Neuronal stem cell (in vitro differentiated cells): ENCODE measurements around the gene C8G.

Experiments used
- DNase-seq: peaks from one replicate; pipeline ENCODE4 v3.0.0-alpha.2; 2013; ENCODE audit warnings: low spot score
- H2AFZ ChIP-seq: one replicate; pipeline ENCODE4 v1.6.1; 2013; ENCODE audit warnings: mild to moderate bottlenecking, low read length, inconsistent platforms
- H2AK5ac ChIP-seq: 2 replicates; pipeline ENCODE4 v1.6.1; 2013; ENCODE audit warnings: low read depth, mild to moderate bottlenecking, inconsistent platforms, low read length, moderate library complexity, mixed read lengths
- H2BK120ac ChIP-seq: 2 replicates; pipeline ENCODE4 v1.6.1; 2013; ENCODE audit warnings: low read depth, mild to moderate bottlenecking, inconsistent platforms, low read length, moderate library complexity, mixed read lengths
- H2BK12ac ChIP-seq: one replicate; pipeline ENCODE4 v1.6.1; 2013; ENCODE audit warnings: low read length, inconsistent platforms
- H2BK15ac ChIP-seq: 2 replicates; pipeline ENCODE4 v1.6.1; 2013; ENCODE audit warnings: mild to moderate bottlenecking, low read length, inconsistent platforms, mixed read lengths
- H2BK5ac ChIP-seq: one replicate; pipeline ENCODE4 v1.6.1; 2013; ENCODE audit warnings: inconsistent platforms, mild to moderate bottlenecking, low read length, moderate library complexity
- H3K14ac ChIP-seq: one replicate; pipeline ENCODE4 v1.6.1; 2013; ENCODE audit warnings: low read length, inconsistent platforms
- H3K18ac ChIP-seq: 2 replicates; pipeline ENCODE4 v1.6.1; 2013; ENCODE audit warnings: low read length, inconsistent platforms
- H3K23ac ChIP-seq: 2 replicates; pipeline ENCODE4 v1.6.1; 2013; ENCODE audit warnings: low read depth, mild to moderate bottlenecking, mixed read lengths, low read length, inconsistent platforms; ENCODE audit not compliant: poor library complexity
- H3K27ac ChIP-seq: replicated peaks from 3 replicates; pipeline ENCODE4 v1.5.1; 2013; ENCODE audit warnings: low read length, inconsistent platforms
- H3K27me3 ChIP-seq, 3 experiments: 2 replicates each; pipeline ENCODE4 v1.6.1; 2013; ENCODE audit warnings: low read length in 3 of 3, mild to moderate bottlenecking in 2 of 3, inconsistent platforms in 1 of 3, low read depth in 1 of 3, mixed read lengths in 1 of 3, moderate library complexity in 1 of 3; ENCODE audit not compliant: control insufficient read depth in 3 of 3, insufficient read depth in 3 of 3
- H3K36me3 ChIP-seq, 2 donors: replicated peaks in 1 of 2; 2 replicates each; pipeline ENCODE4 v1.6.1; 2013; ENCODE audit warnings: low read length in 2 of 2; ENCODE audit not compliant: control insufficient read depth in 2 of 2, insufficient read depth in 2 of 2
- H3K4ac ChIP-seq: 2 replicates; pipeline ENCODE4 v1.6.1; 2013; ENCODE audit warnings: inconsistent platforms, mild to moderate bottlenecking, low read length, moderate library complexity
- H3K4me1 ChIP-seq, 2 donors: 1 replicate in 1 of 2; 2 replicates in 1 of 2; pipeline ENCODE4 v1.6.1; 2013; ENCODE audit warnings: low read length in 2 of 2, low read depth in 1 of 2; ENCODE audit not compliant: control insufficient read depth in 2 of 2, insufficient read depth in 1 of 2
- H3K4me2 ChIP-seq: one replicate; pipeline ENCODE4 v1.6.1; 2013; ENCODE audit warnings: mild to moderate bottlenecking, low read length, inconsistent platforms; ENCODE audit not compliant: insufficient read depth, poor library complexity, severe bottlenecking
- H3K4me3 ChIP-seq, 2 donors: 2 replicates each; pipeline ENCODE4 v1.5.1; 2013; ENCODE audit warnings: low read length in 2 of 2, mild to moderate bottlenecking in 2 of 2, inconsistent platforms in 1 of 2, moderate library complexity in 1 of 2
- H3K79me1 ChIP-seq: one replicate; pipeline ENCODE4 v1.6.1; 2013; ENCODE audit warnings: low read depth, mild to moderate bottlenecking, inconsistent platforms, low read length, moderate library complexity
- H3K9ac ChIP-seq: one replicate; pipeline ENCODE4 v1.6.1; 2013; ENCODE audit warnings: mild to moderate bottlenecking, low read depth, low read length, inconsistent platforms; ENCODE audit not compliant: poor library complexity
- H3K9me3 ChIP-seq, 2 donors: replicated peaks in 1 of 2; 2 replicates each; pipeline versions ENCODE3 to v1.6.1; 2013; ENCODE audit warnings: low read length in 2 of 2, mild to moderate bottlenecking in 2 of 2, inconsistent platforms in 1 of 2, low read depth in 1 of 2, mixed read lengths in 1 of 2, moderate library complexity in 1 of 2; ENCODE audit not compliant: control insufficient read depth in 2 of 2, insufficient read depth in 1 of 2
- H4K8ac ChIP-seq: one replicate; pipeline ENCODE4 v1.6.1; 2013; ENCODE audit warnings: low read depth, mild to moderate bottlenecking, inconsistent platforms, low read length, moderate library complexity
- H4K91ac ChIP-seq: one replicate; pipeline ENCODE4 v1.6.1; 2013; ENCODE audit warnings: low read length, low read depth, mild to moderate bottlenecking, inconsistent platforms; ENCODE audit not compliant: poor library complexity
- WGBS, 2 donors: extraction: QIAGEN DNeasy Blood & Tissue Kit; methylation state at CpG; one replicate each; pipeline ENCODE4 v1.1.7; 2013; ENCODE audit warnings: missing lambda C conversion rate in 2 of 2, mixed read lengths in 1 of 2; ENCODE audit not compliant: insufficient read length in 2 of 2, insufficient replicate concordance in 1 of 2; ENCODE audit errors: extremely low coverage in 2 of 2; 5-methylcytosine and 5-hydroxymethylcytosine counted together

Gene C8G

GRCh38 chr9:136978073-136978864 lies 33.2 kb downstream of the C8G start:
- WGBS, 2 donors = no CpG with 5 or more reads among the region's 78 CpGs
- peak overlapping the region; percentile 98 for H3K18ac ChIP-seq
- peak overlapping the region; percentile 99 for H3K14ac ChIP-seq
- peak overlapping the region; percentile 99 for H2BK12ac ChIP-seq
- H3K4me1 ChIP-seq = peaks cover 0 to 10% of the 10 kb centered on the region in 2 donors
- H3K4me2 ChIP-seq = peak overlapping the region; percentile 94
- H2AFZ ChIP-seq = peak overlapping the region; percentile 81
- peak overlapping the region; percentile 17 for H2BK120ac ChIP-seq
- H3K27ac ChIP-seq = no peak overlapping the region
- H3K4ac ChIP-seq = peak overlapping the region; percentile 99
- H4K91ac ChIP-seq = no peak overlapping the region
- H3K9me3 ChIP-seq = no peaks in the 10 kb centered on the region
- peaks cover 0 to 87% (median 13%) of the 10 kb centered on the region in 3 experiments for H3K27me3 ChIP-seq
- H3K23ac ChIP-seq = peak overlapping the region; percentile 93
- peak overlapping the region; percentile 97 for H2AK5ac ChIP-seq
- no peaks in the 10 kb centered on the region for H3K79me1 ChIP-seq
- no peak overlapping the region for H2BK5ac ChIP-seq
- peak overlapping the region; percentile 17 to 81 for H3K4me3 ChIP-seq
- peak; percentile 82 for DNase-seq
- H3K36me3 ChIP-seq = no peaks in the 10 kb centered on the region
- H3K9ac ChIP-seq = peak overlapping the region; percentile 96
- no peak overlapping the region for H4K8ac ChIP-seq
- H2BK15ac ChIP-seq = peak overlapping the region; percentile 92

- Histone ChIP-seq H3K9ac (no peak overlapping the region), H2BK120ac (no peak overlapping the region), H3K9me3 (no peaks in the 10 kb centered on the region), H4K91ac (no peak overlapping the region), H3K18ac (peak overlapping the region; percentile 85), H3K4me3 (peak overlapping the region in 1 of 2 donors; percentile 36), H3K27ac (no peak overlapping the region), H3K27me3 (peaks cover 0 to 86% (median 20%) of the 10 kb centered on the region in 3 experiments), H3K79me1 (no peaks in the 10 kb centered on the region), H3K23ac (peak overlapping the region; percentile 55), H3K4ac (no peak overlapping the region), H4K8ac (no peak overlapping the region), H2AK5ac (peak overlapping the region; percentile 98), H3K36me3 (no peaks in the 10 kb centered on the region), H2BK5ac (no peak overlapping the region), H2BK15ac (peak overlapping the region; percentile 67), H2BK12ac (peak overlapping the region; percentile 58), H3K4me2 (peak overlapping the region; percentile 11), H3K14ac (peak overlapping the region; percentile 82), H3K4me1 (peaks cover 0 to 10% of the 10 kb centered on the region in 2 donors), H2AFZ (no peak overlapping the region)
- DNase-seq = no peak
- no CpG with 5 or more reads among the region's 41 CpGs for WGBS, 2 donors
Observed at GRCh38 chr9:136978865-136979544, 34.0 kb downstream of the C8G start.

GRCh38 chr9:136979769-136980587 lies 34.9 kb downstream of the C8G start:
- peaks cover 0 to 10% of the 10 kb centered on the region in 2 donors for H3K4me1 ChIP-seq
- H3K9me3 ChIP-seq = no peaks in the 10 kb centered on the region
- H3K18ac ChIP-seq = peak overlapping the region; percentile 70

More at GRCh38 chr9:136979769-136980587, 34.9 kb downstream of the C8G start:
- H3K79me1 ChIP-seq = no peaks in the 10 kb centered on the region
- peaks cover 2 to 80% (median 30%) of the 10 kb centered on the region in 3 experiments for H3K27me3 ChIP-seq
- no peak overlapping the region for H3K4me2 ChIP-seq
- H3K27ac ChIP-seq = no peak overlapping the region
- peak overlapping the region; percentile 84 for H2AK5ac ChIP-seq
- H3K36me3 ChIP-seq = no peaks in the 10 kb centered on the region
- H3K14ac ChIP-seq = no peak overlapping the region
- peak overlapping the region; percentile 58 for H2BK12ac ChIP-seq
- H3K23ac ChIP-seq = peak overlapping the region; percentile 85
- H4K91ac ChIP-seq = no peak overlapping the region
- DNase-seq = no peak
- H4K8ac ChIP-seq = no peak overlapping the region
- H3K9ac ChIP-seq = no peak overlapping the region
- peak overlapping the region; percentile 17 for H2BK120ac ChIP-seq
- H3K4me3 ChIP-seq = no peak overlapping the region
- H3K4ac ChIP-seq = peak overlapping the region; percentile 67
- WGBS, 2 donors = no CpG with 5 or more reads among the region's 26 CpGs
- peak overlapping the region; percentile 75 for H2BK5ac ChIP-seq
- peak overlapping the region; percentile 81 for H2BK15ac ChIP-seq
- no peak overlapping the region for H2AFZ ChIP-seq
